Caco-2 (cell line): Measurements from ENCODE around the gene ADCYAP1R1. TPM values are rescaled to one million over a fixed set of nuclear protein-coding genes. Genes with fewer than 3 reads are reported as not detected.
A peak's percentile ranks its signal among the peaks of the same experiment; 100 is the strongest.

ENCODE experiments used
- BruUV-seq: library from RNA; stranded (reverse); fragments of 400-500 nt; replicated peaks from 2 replicates; lab custom pipeline; 2021; lab: Mats Ljungman, UMichigan
- CTCF ChIA-PET: fragments of 300-600 bp; sonication (Branson Sonifier 250); formaldehyde crosslinking; loops from one replicate; lab custom pipeline; 2022; ENCODE audit warnings: antibody characterized with exemption; lab: Charles Lee
- POLR2A ChIA-PET: fragments of 300-600 bp; sonication (Branson Sonifier 250); formaldehyde crosslinking; loops from one replicate; lab custom pipeline; 2022; ENCODE audit warnings: antibody characterized with exemption; lab: Charles Lee
- DNase-seq, 2 experiments: peaks; one replicate each; pipeline versions ENCODE4 v3.0.0 to v3.0.0-alpha.2; 2020 to 2022
- H3K27me3 ChIP-seq: replicated peaks from 2 replicates; pipeline ENCODE4 v1.6.0; 2011; ENCODE audit warnings: low read length; ENCODE audit not compliant: control insufficient read depth, insufficient read depth
- H3K36me3 ChIP-seq: 2 replicates; pipeline ENCODE4 v1.5.1; 2011; ENCODE audit warnings: low read length; ENCODE audit not compliant: control insufficient read depth, insufficient read depth
- H3K4me1 ChIP-seq: fragments of 250-450 bp; sonication (Bioruptor Pico); 2 replicates; pipeline ENCODE4 v1.5.1; 2020; ENCODE audit warnings: mild to moderate bottlenecking
- H3K4me3 ChIP-seq: 2 replicates; pipeline ENCODE4 v1.5.1; 2011; ENCODE audit warnings: low read depth, mild to moderate bottlenecking, control low read depth, low read length
- H3K9me3 ChIP-seq: fragments of 250-450 bp; sonication (Bioruptor Pico); 2 replicates; pipeline ENCODE4 v1.5.1; 2020; ENCODE audit warnings: mild to moderate bottlenecking, moderate library complexity
- H3K27ac Mint-ChIP-seq: one replicate; pipeline ENCODE4 v1.8.0; 2022; ENCODE audit warnings: mixed read lengths; ENCODE audit not compliant: unreplicated experiment
- H3K27me3 Mint-ChIP-seq: one replicate; pipeline ENCODE4 v1.8.0; 2022; ENCODE audit warnings: mixed read lengths; ENCODE audit not compliant: insufficient read depth, unreplicated experiment
- H3K36me3 Mint-ChIP-seq: one replicate; pipeline ENCODE4 v1.8.0; 2022; ENCODE audit warnings: mild to moderate bottlenecking, mixed read lengths; ENCODE audit not compliant: insufficient read depth, unreplicated experiment
- H3K4me1 Mint-ChIP-seq: one replicate; pipeline ENCODE4 v1.8.0; 2022; ENCODE audit warnings: low read depth, mixed read lengths; ENCODE audit not compliant: unreplicated experiment
- H3K4me3 Mint-ChIP-seq: one replicate; pipeline ENCODE4 v1.8.0; 2022; ENCODE audit warnings: mild to moderate bottlenecking, moderate library complexity, mixed read lengths; ENCODE audit not compliant: unreplicated experiment
- H3K9me3 Mint-ChIP-seq: one replicate; pipeline ENCODE4 v1.8.0; 2022; ENCODE audit warnings: mixed read lengths; ENCODE audit not compliant: unreplicated experiment
- intact Hi-C: fragments of 100-400 bp; cut with micrococcal nuclease; formaldehyde crosslinking; loops from one replicate; pipeline ENCODE4 v1.10.0; 2022; ENCODE audit not compliant: unreplicated experiment
- total RNA-seq: library from RNA; stranded (reverse); gene quantifications from 2 replicates; pipeline ENCODE4 v1.2.3, GENCODE V29; 2022
- TF ChIP-seq, protein P1 (sequence below), 2 experiments: fragments of 200-600 bp in 1 of 2; IDR thresholded peaks; 1 replicate in 1 of 2; 2 replicates in 1 of 2; pipeline versions ENCODE4 v1.5.1 to v1.8.0; 2011 to 2022; ENCODE audit warnings: antibody characterized with exemption in 1 of 2, control low read depth in 1 of 2, inconsistent platforms in 1 of 2, low read depth in 1 of 2, low read length in 1 of 2, mild to moderate bottlenecking in 1 of 2, moderate library complexity in 1 of 2; ENCODE audit not compliant: insufficient read depth in 1 of 2, severe bottlenecking in 1 of 2, unreplicated experiment in 1 of 2

ADCYAP1R1 gene
- total RNA-seq, 1 experiment from 2014 or later = not detected

DNA sequence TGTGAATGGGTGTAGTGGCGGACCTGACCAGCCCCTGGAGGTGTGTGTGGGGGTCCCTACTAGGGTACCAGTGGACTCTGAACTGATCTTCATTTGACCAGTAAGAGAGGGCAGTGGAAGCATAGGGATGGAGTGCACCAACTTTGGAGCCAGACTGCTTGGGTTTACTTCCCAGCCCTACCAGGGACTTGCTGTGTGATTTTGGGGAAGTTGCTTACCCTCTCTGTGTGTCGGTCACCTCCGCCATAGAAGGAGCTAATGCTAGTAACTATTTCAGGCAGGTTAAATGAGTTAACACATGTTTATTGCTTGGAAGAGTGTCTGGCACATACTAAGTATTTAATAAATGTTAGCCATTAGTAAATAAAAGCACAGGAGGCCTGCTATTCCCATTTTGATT is 6.6 kb downstream of the ADCYAP1R1 start:
- no peak overlapping the region for H3K4me3 ChIP-seq
- no peaks in the 10 kb centered on the region for H3K9me3 ChIP-seq
- Mint-ChIP-seq H3K4me1 (no peaks in the 10 kb centered on the region), H3K36me3 (no peaks in the 10 kb centered on the region), H3K27ac (no peak overlapping the region), H3K9me3 (no peaks in the 10 kb centered on the region), H3K27me3 (peaks cover 5% of the 10 kb centered on the region), H3K4me3 (no peak overlapping the region)
- TF ChIP-seq, protein P1, sequence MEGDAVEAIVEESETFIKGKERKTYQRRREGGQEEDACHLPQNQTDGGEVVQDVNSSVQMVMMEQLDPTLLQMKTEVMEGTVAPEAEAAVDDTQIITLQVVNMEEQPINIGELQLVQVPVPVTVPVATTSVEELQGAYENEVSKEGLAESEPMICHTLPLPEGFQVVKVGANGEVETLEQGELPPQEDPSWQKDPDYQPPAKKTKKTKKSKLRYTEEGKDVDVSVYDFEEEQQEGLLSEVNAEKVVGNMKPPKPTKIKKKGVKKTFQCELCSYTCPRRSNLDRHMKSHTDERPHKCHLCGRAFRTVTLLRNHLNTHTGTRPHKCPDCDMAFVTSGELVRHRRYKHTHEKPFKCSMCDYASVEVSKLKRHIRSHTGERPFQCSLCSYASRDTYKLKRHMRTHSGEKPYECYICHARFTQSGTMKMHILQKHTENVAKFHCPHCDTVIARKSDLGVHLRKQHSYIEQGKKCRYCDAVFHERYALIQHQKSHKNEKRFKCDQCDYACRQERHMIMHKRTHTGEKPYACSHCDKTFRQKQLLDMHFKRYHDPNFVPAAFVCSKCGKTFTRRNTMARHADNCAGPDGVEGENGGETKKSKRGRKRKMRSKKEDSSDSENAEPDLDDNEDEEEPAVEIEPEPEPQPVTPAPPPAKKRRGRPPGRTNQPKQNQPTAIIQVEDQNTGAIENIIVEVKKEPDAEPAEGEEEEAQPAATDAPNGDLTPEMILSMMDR (IDR thresholded peaks at IDR 0.05; ENCODE audit: insufficient read depth in 1 of 2, low read depth in 1 of 2, low read length in 1 of 2, severe bottlenecking in 1 of 2, unreplicated experiment in 1 of 2) = no peak
- no peaks in the 10 kb centered on the region; the same call in none of the 2 replicates for H3K27me3 ChIP-seq
- no peaks in the 10 kb centered on the region for H3K4me1 ChIP-seq
- ChIA-PET CTCF (no interaction called here), POLR2A (no interaction called here)
- intact Hi-C loops = no loop called here
- H3K36me3 ChIP-seq = no peaks in the 10 kb centered on the region
- BruUV-seq = no TSS peak
- no peak for DNase-seq

DNA sequence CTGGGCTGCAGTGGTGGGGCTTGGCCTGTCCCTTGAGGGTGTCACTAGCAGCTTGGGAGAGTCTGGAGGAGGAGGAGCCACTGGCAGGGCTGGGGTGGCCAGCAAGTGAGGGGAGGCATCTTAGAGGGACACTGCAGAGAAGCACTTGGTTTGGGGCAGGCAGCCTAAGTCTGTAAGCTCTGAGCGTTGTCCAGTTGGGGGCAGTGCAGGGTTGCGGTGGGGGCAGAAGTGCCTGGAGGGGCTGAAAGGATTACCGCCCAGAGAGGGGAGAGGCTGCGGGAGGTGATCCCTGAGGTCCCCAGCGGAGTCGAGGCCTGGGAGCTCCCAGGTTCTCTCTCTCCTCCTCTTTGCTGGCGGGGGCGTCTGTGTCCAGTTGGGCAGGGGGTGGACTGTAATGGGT is 7.4 kb downstream of the ADCYAP1R1 start:
- Mint-ChIP-seq H3K36me3 (no peaks in the 10 kb centered on the region), H3K4me1 (no peaks in the 10 kb centered on the region), H3K4me3 (no peak overlapping the region), H3K27ac (no peak overlapping the region), H3K27me3 (peaks cover 4% of the 10 kb centered on the region), H3K9me3 (no peaks in the 10 kb centered on the region)
- POLR2A ChIA-PET = no interaction called here
- no peak overlapping the region for H3K4me3 ChIP-seq
- TF ChIP-seq, protein P1 (IDR thresholded peaks at IDR 0.05; ENCODE audit: insufficient read depth in 1 of 2, low read depth in 1 of 2, low read length in 1 of 2, severe bottlenecking in 1 of 2, unreplicated experiment in 1 of 2) = no peak
- no peaks in the 10 kb centered on the region for H3K36me3 ChIP-seq
- H3K27me3 ChIP-seq = no peaks in the 10 kb centered on the region; the same call in 1 of the 2 replicates
- no peaks in the 10 kb centered on the region for H3K4me1 ChIP-seq
- no peak for DNase-seq
- CTCF ChIA-PET = interaction anchor here (0.7 kb wide), 1 partner anchor 26 kb away, joined by 8 read pairs; no protein-coding TSS in a partner anchor
- no TSS peak for BruUV-seq
- intact Hi-C loops = no loop called here
- H3K9me3 ChIP-seq = no peaks in the 10 kb centered on the region

DNA sequence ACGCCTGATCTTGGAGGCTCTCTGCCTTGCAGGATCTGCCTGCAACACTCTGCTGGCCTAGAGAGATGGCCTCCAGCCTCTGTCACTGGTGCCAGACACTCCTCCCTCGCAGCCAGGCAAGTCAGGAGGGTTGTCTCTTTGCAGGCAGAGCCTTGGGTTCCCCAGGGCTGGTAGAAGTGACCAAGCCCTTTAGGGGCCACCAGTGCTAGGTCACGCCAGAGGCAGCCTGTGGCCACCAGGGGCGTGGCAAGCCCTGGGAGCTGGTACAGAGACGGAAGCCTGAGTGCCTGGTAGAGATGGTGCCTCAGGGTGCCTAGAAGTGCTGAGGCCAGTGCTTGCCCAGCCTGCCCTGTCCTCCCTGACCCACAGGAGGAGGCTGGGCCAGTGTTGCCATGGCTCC is 9.1 kb downstream of the ADCYAP1R1 start:
- Mint-ChIP-seq H3K27ac (no peak overlapping the region), H3K4me3 (no peak overlapping the region), H3K9me3 (no peaks in the 10 kb centered on the region), H3K36me3 (no peaks in the 10 kb centered on the region), H3K4me1 (no peaks in the 10 kb centered on the region), H3K27me3 (peaks cover 5% of the 10 kb centered on the region)
- H3K9me3 ChIP-seq = no peaks in the 10 kb centered on the region
- peak in 1 of 2 experiments; percentile 18 for DNase-seq
- intact Hi-C loops = no loop called here
- H3K36me3 ChIP-seq = no peaks in the 10 kb centered on the region
- CTCF ChIA-PET = interaction anchor here (1.1 kb wide), 1 partner anchor 21 kb away, joined by 3 read pairs; no protein-coding TSS in a partner anchor
- BruUV-seq = no TSS peak
- TF ChIP-seq, protein P1 (IDR thresholded peaks at IDR 0.05; ENCODE audit: insufficient read depth in 1 of 2, low read depth in 1 of 2, low read length in 1 of 2, severe bottlenecking in 1 of 2, unreplicated experiment in 1 of 2) = peak; percentile 15 to 54
- H3K27me3 ChIP-seq = no peaks in the 10 kb centered on the region; the same call in 1 of the 2 replicates
- POLR2A ChIA-PET = no interaction called here
- H3K4me1 ChIP-seq = no peaks in the 10 kb centered on the region
- H3K4me3 ChIP-seq = no peak overlapping the region
